ENCODE measurements around the gene PDCL2. TPM values are rescaled to one million over a fixed set of nuclear protein-coding genes. Genes with fewer than 3 reads are reported as not detected.

Gene PDCL2
- polyA plus RNA-seq, 1 donor from 2014 or later, result not detected

DNA sequence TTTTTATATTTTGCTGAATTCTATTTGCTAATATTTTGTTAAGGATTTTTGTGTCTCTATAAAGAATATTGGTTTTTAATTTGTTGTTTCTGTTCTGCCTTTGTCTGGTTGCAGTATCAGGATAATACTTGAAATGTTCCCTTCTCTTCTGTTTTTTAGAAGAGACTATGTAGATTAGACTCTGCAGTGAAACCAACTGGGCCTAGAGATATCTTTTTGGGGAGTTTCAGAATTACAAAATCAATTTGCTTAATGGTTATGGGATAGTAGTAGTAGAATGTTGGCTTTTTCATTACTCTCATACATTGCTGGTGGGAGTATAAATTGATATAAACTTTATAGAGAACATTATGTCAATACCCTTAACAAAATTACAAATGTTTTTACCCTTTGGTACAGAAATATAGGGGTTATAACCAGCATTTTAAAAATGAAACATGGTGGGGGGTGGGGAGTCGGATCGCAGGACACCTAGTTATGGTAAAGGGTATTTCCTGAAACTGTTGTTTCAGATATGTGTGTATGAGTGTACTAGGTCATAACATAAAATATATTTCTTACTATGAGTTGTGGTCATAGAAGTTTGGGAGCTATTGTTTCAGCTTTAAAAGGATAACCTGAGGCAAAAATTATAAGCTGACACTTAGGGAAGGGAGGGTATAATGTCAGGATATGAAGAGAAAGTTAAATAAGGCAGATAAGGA is 74.4 kb downstream of the PDCL2 start:
- Histone ChIP-seq H3K9ac (ENCODE audit: low read length) (no peak overlapping the region), H3K36me3 (ENCODE audit: insufficient read depth, low read length) (no peaks in the 10 kb centered on the region), H3K27me3 (ENCODE audit: insufficient read depth, low read depth, low read length) (no peaks in the 10 kb centered on the region), H3K9me3 (ENCODE audit: low read length) (no peaks in the 10 kb centered on the region), H3K27ac (ENCODE audit: low read length) (no peak overlapping the region), H3F3A (ENCODE audit: insufficient read depth, low read length, poor library complexity, severe bottlenecking) (no peaks in the 10 kb centered on the region), H3K4me3 (ENCODE audit: low read length) (no peak overlapping the region), H3K79me2 (replicated peaks; ENCODE audit: insufficient read depth, low read length) (peaks cover 8% of the 10 kb centered on the region), H3K9me2 (ENCODE audit: insufficient read depth, low read length) (no peaks in the 10 kb centered on the region), H3K4me2 (ENCODE audit: low read length) (no peak overlapping the region), H2AFZ (ENCODE audit: low read depth, low read length) (no peak overlapping the region), H4K20me1 (ENCODE audit: insufficient read depth) (no peaks in the 10 kb centered on the region)
- TF ChIP-seq CTCF (IDR thresholded peaks at IDR 0.05; ENCODE audit: poor library complexity, severe bottlenecking) (no peak), EP300 (conservative IDR thresholded peaks at IDR 0.05; ENCODE audit: poor library complexity, severe bottlenecking) (no peak), POLR2AphosphoS5 (IDR thresholded peaks at IDR 0.05) (no peak), MXI1 (conservative IDR thresholded peaks at IDR 0.05; ENCODE audit: poor library complexity, severe bottlenecking) (no peak), TAF1 (IDR thresholded peaks at IDR 0.05; ENCODE audit: low read depth) (no peak), SMC3 (conservative IDR thresholded peaks at IDR 0.05; ENCODE audit: poor library complexity) (no peak), EZH2 (IDR thresholded peaks at IDR 0.05; ENCODE audit: borderline replicate concordance, insufficient read depth, low read length, poor library complexity, severe bottlenecking) (no peak), RAD21 (conservative IDR thresholded peaks at IDR 0.05) (no peak)
- TF ChIP-seq, protein P1, sequence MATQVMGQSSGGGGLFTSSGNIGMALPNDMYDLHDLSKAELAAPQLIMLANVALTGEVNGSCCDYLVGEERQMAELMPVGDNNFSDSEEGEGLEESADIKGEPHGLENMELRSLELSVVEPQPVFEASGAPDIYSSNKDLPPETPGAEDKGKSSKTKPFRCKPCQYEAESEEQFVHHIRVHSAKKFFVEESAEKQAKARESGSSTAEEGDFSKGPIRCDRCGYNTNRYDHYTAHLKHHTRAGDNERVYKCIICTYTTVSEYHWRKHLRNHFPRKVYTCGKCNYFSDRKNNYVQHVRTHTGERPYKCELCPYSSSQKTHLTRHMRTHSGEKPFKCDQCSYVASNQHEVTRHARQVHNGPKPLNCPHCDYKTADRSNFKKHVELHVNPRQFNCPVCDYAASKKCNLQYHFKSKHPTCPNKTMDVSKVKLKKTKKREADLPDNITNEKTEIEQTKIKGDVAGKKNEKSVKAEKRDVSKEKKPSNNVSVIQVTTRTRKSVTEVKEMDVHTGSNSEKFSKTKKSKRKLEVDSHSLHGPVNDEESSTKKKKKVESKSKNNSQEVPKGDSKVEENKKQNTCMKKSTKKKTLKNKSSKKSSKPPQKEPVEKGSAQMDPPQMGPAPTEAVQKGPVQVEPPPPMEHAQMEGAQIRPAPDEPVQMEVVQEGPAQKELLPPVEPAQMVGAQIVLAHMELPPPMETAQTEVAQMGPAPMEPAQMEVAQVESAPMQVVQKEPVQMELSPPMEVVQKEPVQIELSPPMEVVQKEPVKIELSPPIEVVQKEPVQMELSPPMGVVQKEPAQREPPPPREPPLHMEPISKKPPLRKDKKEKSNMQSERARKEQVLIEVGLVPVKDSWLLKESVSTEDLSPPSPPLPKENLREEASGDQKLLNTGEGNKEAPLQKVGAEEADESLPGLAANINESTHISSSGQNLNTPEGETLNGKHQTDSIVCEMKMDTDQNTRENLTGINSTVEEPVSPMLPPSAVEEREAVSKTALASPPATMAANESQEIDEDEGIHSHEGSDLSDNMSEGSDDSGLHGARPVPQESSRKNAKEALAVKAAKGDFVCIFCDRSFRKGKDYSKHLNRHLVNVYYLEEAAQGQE (IDR thresholded peaks at IDR 0.05; ENCODE audit: borderline replicate concordance), result no peak

DNA sequence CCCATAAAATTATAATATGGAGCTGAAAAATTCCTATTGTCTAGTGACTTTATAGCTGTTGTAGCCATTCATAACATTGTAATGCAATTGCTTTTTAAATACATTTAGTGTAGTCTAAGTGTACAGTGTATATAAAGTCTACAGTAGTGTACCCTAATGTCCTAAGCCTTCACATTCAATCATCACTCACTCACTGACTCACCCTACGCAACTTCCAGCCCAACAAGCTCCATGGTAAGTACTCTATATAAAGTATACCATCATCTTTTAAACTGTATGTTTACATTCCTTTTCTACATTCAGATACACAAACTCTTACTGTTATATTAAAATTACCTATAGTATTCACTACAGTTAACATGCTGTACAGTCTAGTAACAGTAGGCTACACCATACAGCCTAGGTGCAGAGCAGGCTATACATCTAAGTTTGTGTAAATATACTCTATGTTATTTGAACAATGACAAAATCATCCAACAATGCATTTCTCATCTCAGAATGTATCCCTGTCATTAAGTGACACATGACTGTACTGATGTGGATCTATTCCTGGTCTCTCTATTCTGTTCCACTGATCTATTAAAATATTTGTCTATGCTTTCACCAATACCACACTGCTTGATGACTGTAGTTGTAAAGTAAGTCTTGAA is 79.0 kb downstream of the PDCL2 start:
- Histone ChIP-seq H3K36me3 (ENCODE audit: insufficient read depth, low read length) (no peaks in the 10 kb centered on the region), H3K4me3 (ENCODE audit: low read length) (no peak overlapping the region), H3K4me2 (ENCODE audit: low read length) (no peak overlapping the region), H3K27ac (ENCODE audit: low read length) (no peak overlapping the region), H3K9ac (ENCODE audit: low read length) (no peak overlapping the region), H4K20me1 (ENCODE audit: insufficient read depth) (no peaks in the 10 kb centered on the region), H3K9me3 (ENCODE audit: low read length) (no peaks in the 10 kb centered on the region), H3F3A (ENCODE audit: insufficient read depth, low read length, poor library complexity, severe bottlenecking) (no peaks in the 10 kb centered on the region), H3K27me3 (ENCODE audit: insufficient read depth, low read depth, low read length) (no peaks in the 10 kb centered on the region), H3K79me2 (replicated peaks; ENCODE audit: insufficient read depth, low read length) (peaks cover 6% of the 10 kb centered on the region), H3K9me2 (ENCODE audit: insufficient read depth, low read length) (no peaks in the 10 kb centered on the region), H2AFZ (ENCODE audit: low read depth, low read length) (no peak overlapping the region)
- no peak for TF ChIP-seq EP300 (conservative IDR thresholded peaks at IDR 0.05; ENCODE audit: poor library complexity, severe bottlenecking)
- no peak for TF ChIP-seq TAF1 (IDR thresholded peaks at IDR 0.05; ENCODE audit: low read depth)
- no peak for TF ChIP-seq MXI1 (conservative IDR thresholded peaks at IDR 0.05; ENCODE audit: poor library complexity, severe bottlenecking)
- no peak for TF ChIP-seq SMC3 (conservative IDR thresholded peaks at IDR 0.05; ENCODE audit: poor library complexity)
- TF ChIP-seq POLR2AphosphoS5 (IDR thresholded peaks at IDR 0.05), result no peak
- no peak for TF ChIP-seq CTCF (IDR thresholded peaks at IDR 0.05; ENCODE audit: poor library complexity, severe bottlenecking)
- TF ChIP-seq RAD21 (conservative IDR thresholded peaks at IDR 0.05), result no peak
- TF ChIP-seq, protein P1 (IDR thresholded peaks at IDR 0.05; ENCODE audit: borderline replicate concordance), result no peak
- no peak for TF ChIP-seq EZH2 (IDR thresholded peaks at IDR 0.05; ENCODE audit: borderline replicate concordance, insufficient read depth, low read length, poor library complexity, severe bottlenecking)

Measured in neural cell (in vitro differentiated cells).